ENCODE measurements around the gene RGCC.
"Not testable (repeated sequence)": the region's sequence is repeated elsewhere in the genome, so short reads cannot be mapped to it uniquely, and the experiment has no call there.

RGCC gene

DNA sequence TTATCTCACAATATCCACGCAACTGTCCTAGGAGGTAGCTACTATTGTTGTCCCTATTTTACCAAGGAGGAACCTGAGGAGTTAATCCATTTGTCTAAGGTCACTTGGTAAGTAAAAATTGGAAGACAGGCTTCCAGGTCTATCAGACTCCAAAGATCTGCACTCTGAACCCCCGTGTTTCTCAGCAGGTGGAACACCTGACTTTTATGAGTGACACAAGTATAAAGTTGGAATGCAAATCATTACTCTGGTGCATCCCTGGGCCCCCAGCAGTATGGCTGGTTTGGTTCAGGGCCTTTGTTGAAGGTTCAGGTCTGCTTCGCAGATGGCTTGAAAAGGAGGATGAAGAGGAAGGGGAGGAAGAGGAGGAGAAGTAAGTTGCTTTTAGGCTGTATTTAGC is 46.0 kb downstream of the RGCC start:
- Histone ChIP-seq H3K27me3 (ENCODE audit: insufficient read depth, low read depth, severe bottlenecking) (no peaks in the 10 kb centered on the region), H3K27ac (no peak overlapping the region), H3K36me3 (no peaks in the 10 kb centered on the region), H3K9me3 (ENCODE audit: severe bottlenecking) (no peaks in the 10 kb centered on the region), H3K4me3 (ENCODE audit: low read depth, low read length) (no peak overlapping the region)
- no peak for DNase-seq
- TF ChIP-seq, protein P1, sequence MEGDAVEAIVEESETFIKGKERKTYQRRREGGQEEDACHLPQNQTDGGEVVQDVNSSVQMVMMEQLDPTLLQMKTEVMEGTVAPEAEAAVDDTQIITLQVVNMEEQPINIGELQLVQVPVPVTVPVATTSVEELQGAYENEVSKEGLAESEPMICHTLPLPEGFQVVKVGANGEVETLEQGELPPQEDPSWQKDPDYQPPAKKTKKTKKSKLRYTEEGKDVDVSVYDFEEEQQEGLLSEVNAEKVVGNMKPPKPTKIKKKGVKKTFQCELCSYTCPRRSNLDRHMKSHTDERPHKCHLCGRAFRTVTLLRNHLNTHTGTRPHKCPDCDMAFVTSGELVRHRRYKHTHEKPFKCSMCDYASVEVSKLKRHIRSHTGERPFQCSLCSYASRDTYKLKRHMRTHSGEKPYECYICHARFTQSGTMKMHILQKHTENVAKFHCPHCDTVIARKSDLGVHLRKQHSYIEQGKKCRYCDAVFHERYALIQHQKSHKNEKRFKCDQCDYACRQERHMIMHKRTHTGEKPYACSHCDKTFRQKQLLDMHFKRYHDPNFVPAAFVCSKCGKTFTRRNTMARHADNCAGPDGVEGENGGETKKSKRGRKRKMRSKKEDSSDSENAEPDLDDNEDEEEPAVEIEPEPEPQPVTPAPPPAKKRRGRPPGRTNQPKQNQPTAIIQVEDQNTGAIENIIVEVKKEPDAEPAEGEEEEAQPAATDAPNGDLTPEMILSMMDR (IDR thresholded peaks at IDR 0.05; ENCODE audit: low read depth, low read length) = no peak

DNA sequence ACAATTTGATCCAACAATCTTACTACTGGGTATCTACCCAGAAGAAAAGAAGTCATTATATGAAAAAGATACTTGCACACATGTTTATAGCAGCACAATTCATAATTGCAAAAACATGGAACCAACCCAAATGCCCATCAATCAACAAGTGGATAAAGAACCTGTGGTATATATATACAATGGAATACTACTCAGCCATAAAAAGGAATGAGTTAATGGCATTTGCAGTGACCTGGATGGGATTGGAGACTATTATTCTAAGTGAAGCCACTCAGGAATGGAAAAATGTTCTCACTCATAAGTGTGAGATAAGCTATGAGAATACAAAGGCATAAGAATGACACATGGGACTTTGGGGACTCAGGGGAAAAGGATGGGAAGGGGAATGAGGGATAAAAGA is 47.3 kb downstream of the RGCC start:
- DNase-seq; H3K9me3 ChIP-seq (ENCODE audit: severe bottlenecking); H3K4me3 ChIP-seq (ENCODE audit: low read depth, low read length); H3K36me3 ChIP-seq; H3K27ac ChIP-seq; H3K27me3 ChIP-seq (ENCODE audit: insufficient read depth, low read depth, severe bottlenecking): not testable (repeated sequence)

DNA sequence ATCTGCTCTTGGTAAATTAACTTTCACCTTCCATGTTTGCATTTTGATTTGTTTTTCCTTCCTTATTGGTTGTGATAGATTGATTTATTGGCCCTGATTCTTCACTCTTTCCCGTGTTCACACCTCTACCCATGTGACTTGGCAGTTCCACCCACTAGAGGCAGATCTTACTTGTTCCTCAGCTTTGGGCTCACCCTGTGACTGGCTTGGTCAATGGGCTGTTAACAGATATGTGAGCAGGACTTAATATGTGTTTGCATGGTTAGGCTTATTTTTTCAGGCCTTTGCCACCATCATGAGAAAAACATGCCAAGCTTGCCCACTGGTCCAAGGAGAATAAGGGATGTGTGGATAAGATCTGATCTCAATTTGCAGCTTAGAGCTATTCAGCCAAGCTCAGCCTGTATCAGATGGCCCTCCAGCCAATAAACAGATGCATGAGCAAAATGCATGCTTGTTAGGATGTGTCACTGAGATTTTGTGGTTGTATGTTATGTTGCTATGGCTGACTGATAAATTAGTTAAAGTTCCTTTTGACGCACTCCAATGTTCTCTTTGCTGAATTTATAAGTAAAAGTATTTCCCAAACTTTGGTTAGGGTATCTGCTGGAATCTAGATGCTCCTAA is 48.0 kb downstream of the RGCC start:
- DNase-seq = no peak
- H3K27ac ChIP-seq = no peak overlapping the region
- H3K27me3 ChIP-seq (ENCODE audit: insufficient read depth, low read depth, severe bottlenecking) = no peaks in the 10 kb centered on the region
- TF ChIP-seq, protein P1 (IDR thresholded peaks at IDR 0.05; ENCODE audit: low read depth, low read length) = no peak
- no peak overlapping the region for H3K4me3 ChIP-seq (ENCODE audit: low read depth, low read length)
- no peaks in the 10 kb centered on the region for H3K9me3 ChIP-seq (ENCODE audit: severe bottlenecking)
- H3K36me3 ChIP-seq = no peaks in the 10 kb centered on the region

DNA sequence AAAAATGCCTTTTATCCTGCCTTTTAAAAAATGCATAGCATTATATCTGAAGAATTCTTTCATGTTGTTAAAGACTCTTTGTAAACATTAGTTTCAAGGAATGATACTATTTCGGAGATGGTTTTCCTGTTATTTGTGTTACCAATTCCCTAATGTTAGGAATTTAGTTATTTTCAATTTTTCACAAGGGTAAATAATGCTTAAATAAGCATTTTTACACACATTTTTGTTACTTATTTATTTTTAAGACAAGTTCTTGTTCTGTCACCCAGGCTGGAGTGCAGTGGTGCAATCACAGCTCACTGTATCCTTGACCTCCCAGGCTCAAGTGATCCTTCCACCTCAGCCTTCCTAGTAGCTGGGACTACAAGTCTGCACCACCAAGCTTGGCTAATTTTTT is 49.0 kb downstream of the RGCC start:
- no peak for DNase-seq
- no peak overlapping the region for H3K27ac ChIP-seq
- no peak overlapping the region for H3K4me3 ChIP-seq (ENCODE audit: low read depth, low read length)
- no peaks in the 10 kb centered on the region for H3K9me3 ChIP-seq (ENCODE audit: severe bottlenecking)
- H3K36me3 ChIP-seq = no peaks in the 10 kb centered on the region
- TF ChIP-seq, protein P1 (IDR thresholded peaks at IDR 0.05; ENCODE audit: low read depth, low read length) = no peak
- H3K27me3 ChIP-seq (ENCODE audit: insufficient read depth, low read depth, severe bottlenecking) = no peaks in the 10 kb centered on the region

DNA sequence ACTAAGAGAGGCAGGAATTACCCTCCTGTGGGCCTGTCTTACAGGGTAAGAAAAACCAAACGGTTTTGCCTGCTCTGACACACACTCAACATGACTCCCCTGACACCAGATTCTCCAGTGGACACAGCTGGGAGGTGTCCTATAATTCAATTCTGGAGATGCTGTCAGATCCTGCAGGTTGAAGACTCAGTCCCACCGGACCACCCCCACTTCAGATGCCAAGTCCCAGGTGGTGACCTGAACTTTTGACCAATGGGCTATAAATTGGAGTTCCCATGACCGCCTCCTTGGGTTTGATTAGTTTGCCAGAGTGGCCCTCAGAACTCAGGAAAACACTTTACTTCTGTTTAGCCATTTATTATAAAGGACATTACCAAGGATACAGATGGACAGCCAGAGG is 52.6 kb downstream of the RGCC start:
- Histone ChIP-seq H3K27me3 (ENCODE audit: insufficient read depth, low read depth, severe bottlenecking) (no peaks in the 10 kb centered on the region), H3K27ac (no peak overlapping the region), H3K9me3 (ENCODE audit: severe bottlenecking) (no peaks in the 10 kb centered on the region), H3K4me3 (ENCODE audit: low read depth, low read length) (no peak overlapping the region), H3K36me3 (no peaks in the 10 kb centered on the region)
- no peak for DNase-seq
- TF ChIP-seq, protein P1 (IDR thresholded peaks at IDR 0.05; ENCODE audit: low read depth, low read length) = no peak

DNA sequence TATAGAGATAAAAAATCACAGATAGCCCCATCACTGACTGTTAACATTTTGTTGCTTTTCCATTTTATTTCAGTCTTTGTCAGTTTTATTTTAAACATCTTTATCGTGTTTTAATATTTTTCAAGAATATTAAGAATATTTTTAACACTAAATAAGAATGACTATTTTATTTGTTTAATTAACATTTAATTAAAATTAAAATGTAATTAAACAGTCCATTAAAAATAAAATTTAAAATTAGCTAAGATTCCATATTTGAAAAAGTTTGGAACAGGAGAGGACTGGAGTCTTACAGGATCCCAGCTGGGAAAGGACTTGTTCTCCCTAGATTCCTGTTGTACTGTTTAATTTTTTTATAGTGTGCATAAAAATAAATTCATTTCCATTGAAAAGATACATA is 54.5 kb downstream of the RGCC start:
- H3K36me3 ChIP-seq = no peaks in the 10 kb centered on the region
- no peak overlapping the region for H3K4me3 ChIP-seq (ENCODE audit: low read depth, low read length)
- no peaks in the 10 kb centered on the region for H3K9me3 ChIP-seq (ENCODE audit: severe bottlenecking)
- H3K27ac ChIP-seq = no peak overlapping the region
- TF ChIP-seq, protein P1 (IDR thresholded peaks at IDR 0.05; ENCODE audit: low read depth, low read length) = no peak
- DNase-seq = no peak
- no peaks in the 10 kb centered on the region for H3K27me3 ChIP-seq (ENCODE audit: insufficient read depth, low read depth, severe bottlenecking)
